Stimulated activated naive CD8-positive, alpha-beta T cell treated with anti-CD3 and anti-CD28 coated beads, Interleukin-15, Interleukin-2, amounts not matched to agents 100 ng/mL and 50 ng/mL, for 24 hours (primary cell): Measurements from ENCODE around the gene POLR2H.

Source experiments
- H3K27ac Mint-ChIP-seq: one replicate; pipeline ENCODE4 v1.8.0; 2021; ENCODE audit warnings: mild to moderate bottlenecking, mixed read lengths
- H3K27me3 Mint-ChIP-seq: one replicate; pipeline ENCODE4 v1.8.0; 2021; ENCODE audit warnings: mixed read lengths
- H3K36me3 Mint-ChIP-seq: one replicate; pipeline ENCODE4 v1.8.0; 2021; ENCODE audit warnings: low read depth, mixed read lengths
- H3K4me1 Mint-ChIP-seq: one replicate; pipeline ENCODE4 v1.8.0; 2021; ENCODE audit warnings: low read depth, mixed read lengths
- H3K4me3 Mint-ChIP-seq: one replicate; pipeline ENCODE4 v1.8.0; 2021; ENCODE audit warnings: mild to moderate bottlenecking, mixed read lengths
- H3K9me3 Mint-ChIP-seq: one replicate; pipeline ENCODE4 v1.8.0; 2021; ENCODE audit warnings: mixed read lengths

The POLR2H gene

DNA sequence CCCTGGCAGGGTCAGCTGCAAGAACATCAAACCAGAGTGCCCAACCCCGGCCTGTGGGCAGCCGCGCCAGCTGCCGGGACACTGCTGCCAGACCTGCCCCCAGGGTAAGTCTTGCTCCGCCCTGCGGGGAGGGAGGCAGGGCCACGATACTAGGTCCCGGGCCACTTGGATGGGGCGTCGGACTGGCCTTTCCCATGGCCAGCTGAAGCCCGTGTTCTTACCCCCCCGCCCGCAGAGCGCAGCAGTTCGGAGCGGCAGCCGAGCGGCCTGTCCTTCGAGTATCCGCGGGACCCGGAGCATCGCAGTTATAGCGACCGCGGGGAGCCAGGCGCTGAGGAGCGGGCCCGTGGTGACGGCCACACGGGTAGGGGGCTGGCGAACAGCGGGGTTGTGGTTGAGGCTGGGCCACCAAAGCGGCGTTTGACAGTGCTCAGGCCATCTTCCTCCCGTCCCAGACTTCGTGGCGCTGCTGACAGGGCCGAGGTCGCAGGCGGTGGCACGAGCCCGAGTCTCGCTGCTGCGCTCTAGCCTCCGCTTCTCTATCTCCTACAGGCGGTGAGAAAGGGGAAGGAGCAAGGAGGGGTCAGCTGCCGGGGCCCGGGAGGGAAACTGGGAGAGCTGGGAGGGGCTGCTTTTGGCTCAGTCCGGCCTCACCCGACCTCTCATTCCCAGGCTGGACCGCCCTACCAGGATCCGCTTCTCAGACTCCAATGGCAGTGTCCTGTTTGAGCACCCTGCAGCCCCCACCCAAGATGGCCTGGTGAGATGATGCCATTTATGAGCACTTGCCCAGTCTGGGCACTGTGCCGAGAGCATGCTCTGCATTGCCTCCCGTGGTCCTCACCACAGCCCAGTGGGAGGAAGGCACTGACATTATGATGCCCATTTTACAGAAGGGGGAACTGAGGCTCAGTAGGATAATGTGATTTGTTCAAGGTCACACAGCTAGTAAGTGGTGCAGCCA is 20.0 kb downstream of the POLR2H start:
- Mint-ChIP-seq H3K4me3 (no peak overlapping the region), H3K27me3 (peaks cover 58% of the 10 kb centered on the region), H3K27ac (no peak overlapping the region), H3K36me3 (no peaks in the 10 kb centered on the region), H3K4me1 (peaks cover 8% of the 10 kb centered on the region), H3K9me3 (no peaks in the 10 kb centered on the region)

DNA sequence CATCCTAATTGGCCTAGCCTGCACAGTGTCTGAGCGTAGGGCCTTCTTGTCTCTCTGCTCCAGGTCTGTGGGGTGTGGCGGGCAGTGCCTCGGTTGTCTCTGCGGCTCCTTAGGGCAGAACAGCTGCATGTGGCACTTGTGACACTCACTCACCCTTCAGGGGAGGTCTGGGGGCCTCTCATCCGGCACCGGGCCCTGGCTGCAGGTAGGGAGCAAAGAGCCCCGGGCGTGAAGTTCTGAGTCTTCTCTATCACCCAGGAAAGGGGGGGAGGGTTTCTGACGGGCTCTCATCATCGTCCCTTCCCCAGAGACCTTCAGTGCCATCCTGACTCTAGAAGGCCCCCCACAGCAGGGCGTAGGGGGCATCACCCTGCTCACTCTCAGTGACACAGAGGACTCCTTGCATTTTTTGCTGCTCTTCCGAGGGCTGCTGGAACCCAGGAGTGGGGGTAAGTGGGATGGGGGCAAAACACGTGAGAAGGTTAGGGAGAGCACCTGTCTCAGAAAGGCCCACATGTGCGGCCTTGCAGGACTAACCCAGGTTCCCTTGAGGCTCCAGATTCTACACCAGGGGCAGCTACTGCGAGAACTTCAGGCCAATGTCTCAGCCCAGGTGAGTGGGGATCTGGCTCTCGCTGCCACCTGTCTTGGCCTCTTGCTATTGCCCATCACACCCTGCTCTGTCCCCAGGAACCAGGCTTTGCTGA is 21.0 kb downstream of the POLR2H start:
- Mint-ChIP-seq H3K27me3 (peaks cover 56% of the 10 kb centered on the region), H3K4me3 (no peak overlapping the region), H3K9me3 (no peaks in the 10 kb centered on the region), H3K36me3 (no peaks in the 10 kb centered on the region), H3K4me1 (peaks cover 8% of the 10 kb centered on the region), H3K27ac (no peak overlapping the region)

DNA sequence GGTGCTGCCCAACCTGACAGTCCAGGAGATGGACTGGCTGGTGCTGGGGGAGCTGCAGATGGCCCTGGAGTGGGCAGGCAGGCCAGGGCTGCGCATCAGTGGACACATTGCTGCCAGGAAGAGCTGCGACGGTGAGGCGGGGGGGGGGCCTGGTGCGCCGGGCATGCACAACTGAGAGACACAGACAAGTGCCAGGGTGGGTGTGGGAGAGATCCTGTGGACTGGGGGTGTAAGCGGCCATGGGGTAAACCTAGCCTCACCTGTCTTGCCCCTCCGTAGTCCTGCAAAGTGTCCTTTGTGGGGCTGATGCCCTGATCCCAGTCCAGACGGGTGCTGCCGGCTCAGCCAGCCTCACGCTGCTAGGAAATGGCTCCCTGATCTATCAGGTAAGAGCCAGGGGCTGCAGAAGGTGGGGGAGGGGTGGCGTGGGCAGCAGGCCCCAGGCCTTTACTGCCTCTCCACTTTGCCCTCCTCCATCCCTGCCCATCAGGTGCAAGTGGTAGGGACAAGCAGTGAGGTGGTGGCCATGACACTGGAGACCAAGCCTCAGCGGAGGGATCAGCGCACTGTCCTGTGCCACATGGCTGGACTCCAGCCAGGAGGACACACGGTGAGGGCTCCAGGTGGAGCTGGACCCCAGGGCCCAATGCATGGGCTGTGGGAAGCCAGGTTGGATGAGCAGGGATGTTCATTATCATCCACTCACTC is 21.7 kb downstream of the POLR2H start:
- no peak overlapping the region for H3K4me3 Mint-ChIP-seq
- peaks cover 52% of the 10 kb centered on the region for H3K27me3 Mint-ChIP-seq
- no peaks in the 10 kb centered on the region for H3K36me3 Mint-ChIP-seq
- no peak overlapping the region for H3K27ac Mint-ChIP-seq
- H3K9me3 Mint-ChIP-seq = no peaks in the 10 kb centered on the region
- H3K4me1 Mint-ChIP-seq = peaks cover 8% of the 10 kb centered on the region

DNA sequence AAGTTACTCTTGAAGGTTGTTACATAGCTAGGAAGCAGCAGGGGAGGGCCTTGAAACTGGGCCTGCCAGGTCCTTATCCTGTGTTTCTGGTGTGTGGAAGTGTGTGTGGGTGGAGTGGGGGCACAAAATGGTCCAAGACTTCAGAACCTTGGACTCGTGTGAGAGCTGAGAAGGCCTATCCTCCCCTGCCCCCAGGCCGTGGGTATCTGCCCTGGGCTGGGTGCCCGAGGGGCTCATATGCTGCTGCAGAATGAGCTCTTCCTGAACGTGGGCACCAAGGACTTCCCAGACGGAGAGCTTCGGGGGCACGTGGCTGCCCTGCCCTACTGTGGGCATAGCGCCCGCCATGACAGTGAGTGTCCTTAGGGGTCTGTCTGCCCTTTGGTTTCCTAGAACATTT is 22.8 kb downstream of the POLR2H start:
- Mint-ChIP-seq H3K4me3 (no peak overlapping the region), H3K27me3 (peaks cover 42% of the 10 kb centered on the region), H3K4me1 (peaks cover 5% of the 10 kb centered on the region), H3K9me3 (no peaks in the 10 kb centered on the region), H3K27ac (no peak overlapping the region), H3K36me3 (no peaks in the 10 kb centered on the region)

DNA sequence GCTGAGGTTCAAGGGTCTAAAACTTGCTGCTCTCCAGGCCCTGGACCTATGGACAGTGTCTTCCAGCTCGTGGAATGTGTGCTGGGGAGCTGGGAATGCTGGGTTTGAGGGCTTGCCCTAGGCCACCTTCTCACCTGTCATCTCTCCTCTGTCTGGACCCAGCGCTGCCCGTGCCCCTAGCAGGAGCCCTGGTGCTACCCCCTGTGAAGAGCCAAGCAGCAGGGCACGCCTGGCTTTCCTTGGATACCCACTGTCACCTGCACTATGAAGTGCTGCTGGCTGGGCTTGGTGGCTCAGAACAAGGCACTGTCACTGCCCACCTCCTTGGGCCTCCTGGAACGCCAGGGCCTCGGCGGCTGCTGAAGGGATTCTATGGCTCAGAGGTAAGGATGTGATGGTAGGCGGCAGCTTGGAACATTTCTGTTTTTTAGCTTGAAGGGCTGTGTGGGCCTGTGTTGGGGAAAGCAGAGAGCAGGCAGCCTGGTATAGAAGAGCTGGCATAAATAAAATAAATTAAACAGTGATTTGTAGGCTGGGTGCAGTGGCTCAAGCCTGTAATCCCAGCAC is 23.4 kb downstream of the POLR2H start:
- Mint-ChIP-seq H3K36me3 (no peaks in the 10 kb centered on the region), H3K27me3 (peaks cover 44% of the 10 kb centered on the region), H3K4me3 (no peak overlapping the region), H3K27ac (no peak overlapping the region), H3K4me1 (peaks cover 4% of the 10 kb centered on the region), H3K9me3 (no peaks in the 10 kb centered on the region)

DNA sequence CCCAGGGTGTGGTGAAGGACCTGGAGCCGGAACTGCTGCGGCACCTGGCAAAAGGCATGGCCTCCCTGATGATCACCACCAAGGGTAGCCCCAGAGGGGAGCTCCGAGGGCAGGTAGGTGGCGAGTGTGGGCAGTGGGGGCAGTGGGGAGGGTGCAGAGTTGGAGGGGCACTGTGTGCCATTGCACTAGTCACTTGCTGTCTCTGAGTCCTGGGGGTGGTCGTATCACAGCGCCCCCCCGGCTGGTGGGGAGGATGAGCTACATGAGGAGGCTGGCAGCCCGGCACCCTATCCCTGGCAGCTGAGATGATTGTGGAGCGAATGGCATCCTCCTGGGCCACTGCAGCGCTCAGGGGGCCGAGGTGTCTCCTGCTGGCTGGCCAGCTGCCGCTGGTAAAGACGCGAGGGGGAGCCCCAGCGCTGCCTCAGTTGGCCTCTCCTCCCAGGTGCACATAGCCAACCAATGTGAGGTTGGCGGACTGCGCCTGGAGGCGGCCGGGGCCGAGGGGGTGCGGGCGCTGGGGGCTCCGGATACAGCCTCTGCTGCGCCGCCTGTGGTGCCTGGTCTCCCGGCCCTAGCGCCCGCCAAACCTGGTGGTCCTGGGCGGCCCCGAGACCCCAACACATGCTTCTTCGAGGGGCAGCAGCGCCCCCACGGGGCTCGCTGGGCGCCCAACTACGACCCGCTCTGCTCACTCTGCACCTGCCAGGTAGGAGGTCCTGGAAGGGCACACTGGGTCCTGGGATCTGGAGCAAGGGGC is 24.7 kb downstream of the POLR2H start:
- Mint-ChIP-seq H3K9me3 (no peaks in the 10 kb centered on the region), H3K27me3 (peaks cover 47% of the 10 kb centered on the region)

DNA sequence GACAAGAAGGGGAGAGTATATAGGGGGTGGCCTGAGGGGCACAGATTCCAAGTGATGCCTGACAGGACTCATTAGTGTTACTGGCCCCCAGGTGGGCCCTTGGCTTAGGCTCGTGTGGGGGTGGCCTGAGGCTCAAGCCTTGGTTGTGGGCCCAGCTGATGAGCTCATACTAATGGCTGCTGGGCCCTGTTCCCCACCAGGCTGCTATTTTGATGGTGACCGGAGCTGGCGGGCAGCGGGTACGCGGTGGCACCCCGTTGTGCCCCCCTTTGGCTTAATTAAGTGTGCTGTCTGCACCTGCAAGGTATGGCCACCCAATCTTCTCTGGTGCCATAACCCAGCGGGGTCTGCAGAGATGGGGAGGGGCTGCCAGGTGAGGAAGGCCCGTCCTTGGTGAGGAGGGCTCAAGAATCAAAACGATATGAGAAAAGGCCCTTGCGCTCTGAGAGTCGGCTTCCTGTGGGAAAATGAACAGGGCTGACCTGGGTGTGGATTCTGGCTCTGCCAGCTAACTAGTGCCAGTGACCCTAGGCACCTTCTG is 25.7 kb downstream of the POLR2H start:
- no peak overlapping the region for H3K4me3 Mint-ChIP-seq
- H3K36me3 Mint-ChIP-seq = no peaks in the 10 kb centered on the region
- no peak overlapping the region for H3K27ac Mint-ChIP-seq
- no peaks in the 10 kb centered on the region for H3K9me3 Mint-ChIP-seq
- H3K27me3 Mint-ChIP-seq = peaks cover 41% of the 10 kb centered on the region
- no peaks in the 10 kb centered on the region for H3K4me1 Mint-ChIP-seq

More for the DNA sequence above, 24.7 kb downstream of the POLR2H start:
- Mint-ChIP-seq H3K27ac (no peak overlapping the region), H3K4me3 (no peak overlapping the region), H3K4me1 (no peaks in the 10 kb centered on the region), H3K36me3 (no peaks in the 10 kb centered on the region)

DNA sequence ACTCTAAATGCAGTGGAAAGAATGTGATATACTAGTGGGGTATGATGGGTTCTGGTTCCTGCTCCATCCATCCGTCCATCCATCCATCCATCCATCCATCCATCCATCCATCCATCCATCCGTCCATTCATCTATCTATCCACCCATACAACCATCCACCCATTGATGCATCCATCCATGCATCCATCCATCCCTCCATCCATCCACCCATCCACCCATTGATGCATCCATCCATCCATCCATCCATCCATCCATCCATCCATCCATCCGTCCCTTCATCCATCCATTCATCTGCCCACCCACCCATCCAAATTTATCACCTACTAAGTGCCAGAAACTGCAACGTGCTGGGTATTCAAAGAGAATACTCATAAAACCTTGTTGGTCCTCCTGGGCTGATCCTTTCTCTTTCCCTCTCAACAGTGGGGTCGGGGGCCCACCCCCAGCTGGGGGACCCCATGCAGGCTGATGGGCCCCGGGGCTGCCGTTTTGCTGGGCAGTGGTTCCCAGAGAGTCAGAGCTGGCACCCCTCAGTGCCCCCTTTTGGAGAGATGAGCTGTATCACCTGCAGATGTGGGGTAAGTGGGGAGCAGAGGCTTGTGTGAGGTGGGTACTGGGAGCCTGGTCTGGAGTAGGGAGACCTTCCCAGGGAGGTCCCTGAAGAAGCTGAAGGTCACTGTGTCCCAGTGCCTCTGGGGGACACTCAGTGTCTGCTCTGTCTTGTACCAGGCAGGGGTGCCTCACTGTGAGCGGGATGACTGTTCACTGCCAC is 26.8 kb downstream of the POLR2H start:
- no peaks in the 10 kb centered on the region for H3K36me3 Mint-ChIP-seq
- peaks cover 32% of the 10 kb centered on the region for H3K27me3 Mint-ChIP-seq
- peak overlapping the region; percentile 40 for H3K27ac Mint-ChIP-seq
- H3K9me3 Mint-ChIP-seq = no peaks in the 10 kb centered on the region
- no peak overlapping the region for H3K4me3 Mint-ChIP-seq
- no peaks in the 10 kb centered on the region for H3K4me1 Mint-ChIP-seq

DNA sequence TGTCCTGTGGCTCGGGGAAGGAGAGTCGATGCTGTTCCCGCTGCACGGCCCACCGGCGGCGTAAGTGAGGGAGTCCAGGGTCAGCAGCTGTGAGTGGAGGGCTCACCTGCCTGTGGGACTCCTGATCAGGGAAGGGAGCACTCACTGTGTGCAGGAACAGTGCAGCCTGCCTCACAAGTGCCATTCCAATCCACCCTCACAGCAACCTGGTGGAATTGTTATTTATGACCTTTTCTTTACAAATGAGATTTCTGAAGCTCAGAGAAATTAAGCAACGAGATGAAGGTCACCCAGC is 27.4 kb downstream of the POLR2H start:
- Mint-ChIP-seq H3K27ac (no peak overlapping the region), H3K27me3 (peaks cover 29% of the 10 kb centered on the region), H3K36me3 (no peaks in the 10 kb centered on the region)

DNA sequence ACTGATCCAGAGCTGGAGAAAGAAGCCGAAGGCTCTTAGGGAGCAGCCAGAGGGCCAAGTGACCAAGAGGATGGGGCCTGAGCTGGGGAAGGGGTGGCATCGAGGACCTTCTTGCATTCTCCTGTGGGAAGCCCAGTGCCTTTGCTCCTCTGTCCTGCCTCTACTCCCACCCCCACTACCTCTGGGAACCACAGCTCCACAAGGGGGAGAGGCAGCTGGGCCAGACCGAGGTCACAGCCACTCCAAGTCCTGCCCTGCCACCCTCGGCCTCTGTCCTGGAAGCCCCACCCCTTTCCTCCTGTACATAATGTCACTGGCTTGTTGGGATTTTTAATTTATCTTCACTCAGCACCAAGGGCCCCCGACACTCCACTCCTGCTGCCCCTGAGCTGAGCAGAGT is 27.9 kb downstream of the POLR2H start:
- Mint-ChIP-seq H3K4me3 (no peak overlapping the region), H3K27me3 (peaks cover 25% of the 10 kb centered on the region)

More for the DNA sequence above, 27.4 kb downstream of the POLR2H start:
- H3K4me1 Mint-ChIP-seq = no peaks in the 10 kb centered on the region
- H3K9me3 Mint-ChIP-seq = no peaks in the 10 kb centered on the region
- no peak overlapping the region for H3K4me3 Mint-ChIP-seq

DNA sequence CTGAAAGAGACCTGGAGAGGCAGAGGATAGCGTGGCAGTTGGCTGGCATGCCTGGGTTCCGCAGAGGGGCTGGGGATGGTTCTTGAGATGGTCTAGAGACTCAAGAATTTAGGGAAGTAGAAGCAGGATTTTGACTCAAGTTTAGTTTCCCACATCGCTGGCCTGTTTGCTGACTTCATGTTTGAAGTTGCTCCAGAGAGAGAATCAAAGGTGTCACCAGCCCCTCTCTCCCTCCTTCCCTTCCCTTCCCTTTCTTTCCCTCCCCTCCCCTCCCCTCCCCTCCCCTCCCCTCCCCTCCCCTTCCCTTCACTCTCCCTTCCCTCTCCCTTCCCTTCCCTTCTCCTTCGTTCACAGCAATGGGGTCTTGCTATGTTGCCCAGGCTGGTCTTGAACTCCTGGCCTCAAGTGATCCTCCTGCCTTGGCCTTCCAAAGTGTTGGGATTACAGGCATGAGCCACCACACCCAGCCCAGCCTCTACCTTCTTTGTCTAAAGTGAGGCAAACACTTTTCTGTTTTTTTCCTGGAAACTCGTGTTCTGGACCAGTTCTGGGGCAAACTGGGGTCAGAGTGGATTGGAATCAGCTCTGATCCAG is 28.5 kb downstream of the POLR2H start:
- H3K27me3 Mint-ChIP-seq = peaks cover 25% of the 10 kb centered on the region
- no peaks in the 10 kb centered on the region for H3K9me3 Mint-ChIP-seq
- no peaks in the 10 kb centered on the region for H3K4me1 Mint-ChIP-seq
- no peak overlapping the region for H3K27ac Mint-ChIP-seq
- H3K4me3 Mint-ChIP-seq = no peak overlapping the region
- H3K36me3 Mint-ChIP-seq = no peaks in the 10 kb centered on the region

More for the DNA sequence above, 27.9 kb downstream of the POLR2H start:
- H3K4me1 Mint-ChIP-seq = no peaks in the 10 kb centered on the region
- no peaks in the 10 kb centered on the region for H3K9me3 Mint-ChIP-seq
- H3K27ac Mint-ChIP-seq = no peak overlapping the region
- H3K36me3 Mint-ChIP-seq = no peaks in the 10 kb centered on the region

DNA sequence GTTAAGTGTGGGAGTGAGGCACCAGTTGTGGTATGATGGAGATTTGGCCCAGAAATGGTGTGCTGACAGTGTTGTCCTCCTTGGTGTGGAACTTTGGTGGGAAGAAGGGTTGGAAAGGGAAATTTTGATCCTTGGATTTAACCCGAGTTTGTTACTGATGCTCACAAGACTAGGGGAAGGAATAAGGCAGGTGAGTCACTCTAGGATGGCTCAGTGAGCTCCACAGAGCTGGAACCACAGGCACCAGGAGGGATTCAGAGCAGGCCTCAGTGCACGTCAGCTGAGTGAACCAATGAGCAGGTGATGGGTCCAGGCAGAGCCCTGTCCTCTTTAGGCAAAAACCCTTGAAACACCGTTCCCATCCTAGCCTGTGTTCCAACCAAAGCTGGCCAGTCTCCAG is 29.8 kb downstream of the POLR2H start:
- Mint-ChIP-seq H3K4me3 (no peak overlapping the region), H3K9me3 (no peaks in the 10 kb centered on the region), H3K4me1 (no peaks in the 10 kb centered on the region), H3K36me3 (no peaks in the 10 kb centered on the region), H3K27ac (no peak overlapping the region), H3K27me3 (peaks cover 21% of the 10 kb centered on the region)

DNA sequence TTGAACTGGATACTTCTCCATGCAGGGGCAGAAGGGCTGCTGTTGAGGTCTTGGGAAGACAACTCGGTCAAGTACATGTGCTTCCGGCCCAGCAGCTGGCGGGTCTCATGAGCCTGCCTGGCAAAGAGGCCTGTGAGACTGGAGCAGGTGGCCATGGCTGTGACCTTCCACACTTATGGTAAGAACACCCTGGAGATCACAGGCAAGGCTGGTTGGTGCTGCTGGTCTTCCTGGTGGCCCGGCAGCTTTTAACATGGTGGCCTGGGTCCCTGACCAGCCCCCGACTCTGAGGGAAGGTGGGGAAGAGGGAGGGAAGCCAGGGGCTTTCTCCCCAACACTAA is 33.8 kb downstream of the POLR2H start:
- Mint-ChIP-seq H3K27ac (no peak overlapping the region), H3K9me3 (no peaks in the 10 kb centered on the region), H3K4me1 (no peaks in the 10 kb centered on the region), H3K36me3 (no peaks in the 10 kb centered on the region), H3K4me3 (no peak overlapping the region), H3K27me3 (peaks cover 17% of the 10 kb centered on the region)
